ENCODE measurements around the gene UNC5B.

UNC5B gene

GRCh38 chr10:71179382-71179781 lies 33.0 kb upstream of the UNC5B start:
- no peak overlapping the region for H3K27ac ChIP-seq
- H3K4me3 ChIP-seq = no peak overlapping the region
- DNase-seq = no peak
- H3K4me1 ChIP-seq = no peaks in the 10 kb centered on the region
- TF ChIP-seq CTCF (IDR thresholded peaks at IDR 0.05) = no peak
- H3K36me3 ChIP-seq = no peaks in the 10 kb centered on the region
- H3K27me3 ChIP-seq = peaks cover 0 to 3% of the 10 kb centered on the region in 2 donors
- intact Hi-C loops (cut with DNase I; ENCODE audit: low total_unique reads) = no loop called here
- H3K9me3 ChIP-seq = no peaks in the 10 kb centered on the region

GRCh38 chr10:71184421-71184820 lies 27.9 kb upstream of the UNC5B start:
- intact Hi-C loops (cut with DNase I; ENCODE audit: low total_unique reads) = no loop called here
- no peak overlapping the region for H3K4me3 ChIP-seq

GRCh38 chr10:71185209-71185608 lies 27.2 kb upstream of the UNC5B start:
- no peak for TF ChIP-seq CTCF (IDR thresholded peaks at IDR 0.05)
- Histone ChIP-seq H3K4me1 (peaks cover 0 to 17% (median 15%) of the 10 kb centered on the region in 4 donors), H3K4me3 (no peak overlapping the region), H3K27ac (no peak overlapping the region), H3K27me3 (no peaks in the 10 kb centered on the region), H3K9me3 (no peaks in the 10 kb centered on the region), H3K36me3 (no peaks in the 10 kb centered on the region)
- DNase-seq = no peak
- intact Hi-C loops (cut with DNase I; ENCODE audit: low total_unique reads) = no loop called here

More at GRCh38 chr10:71184421-71184820, 27.9 kb upstream of the UNC5B start:
- no peaks in the 10 kb centered on the region for H3K36me3 ChIP-seq
- peaks cover 0 to 17% (median 15%) of the 10 kb centered on the region in 4 donors for H3K4me1 ChIP-seq
- H3K9me3 ChIP-seq = no peaks in the 10 kb centered on the region
- no peak for DNase-seq
- no peak overlapping the region for H3K27ac ChIP-seq
- no peaks in the 10 kb centered on the region for H3K27me3 ChIP-seq
- no peak for TF ChIP-seq CTCF (IDR thresholded peaks at IDR 0.05)

GRCh38 chr10:71187197-71187596 lies 25.2 kb upstream of the UNC5B start:
- H3K36me3 ChIP-seq = no peaks in the 10 kb centered on the region
- no peak overlapping the region for H3K27ac ChIP-seq
- intact Hi-C loops (cut with DNase I; ENCODE audit: low total_unique reads) = no loop called here
- no peaks in the 10 kb centered on the region for H3K9me3 ChIP-seq
- peaks cover 0 to 17% (median 15%) of the 10 kb centered on the region in 4 donors for H3K4me1 ChIP-seq
- H3K27me3 ChIP-seq = peaks cover 0 to 4% of the 10 kb centered on the region in 2 donors
- H3K4me3 ChIP-seq = no peak overlapping the region
- TF ChIP-seq CTCF (IDR thresholded peaks at IDR 0.05) = no peak
- DNase-seq = no peak

- Histone ChIP-seq H3K4me3 (no peak overlapping the region), H3K9me3 (no peaks in the 10 kb centered on the region), H3K27me3 (peaks cover 0 to 4% of the 10 kb centered on the region in 2 donors), H3K36me3 (no peaks in the 10 kb centered on the region), H3K4me1 (peaks cover 0 to 17% (median 15%) of the 10 kb centered on the region in 4 donors), H3K27ac (peak overlapping the region in 1 of 2 donors; percentile 48)
- intact Hi-C loops (cut with DNase I; ENCODE audit: low total_unique reads) = no loop called here
- peak; percentile 57 to 84 for DNase-seq
- TF ChIP-seq CTCF (IDR thresholded peaks at IDR 0.05) = peak in 1 of 2 experiments; percentile 15
These were observed 24.8 kb upstream of the UNC5B start for GRCh38 chr10:71187600-71187999.

DNA sequence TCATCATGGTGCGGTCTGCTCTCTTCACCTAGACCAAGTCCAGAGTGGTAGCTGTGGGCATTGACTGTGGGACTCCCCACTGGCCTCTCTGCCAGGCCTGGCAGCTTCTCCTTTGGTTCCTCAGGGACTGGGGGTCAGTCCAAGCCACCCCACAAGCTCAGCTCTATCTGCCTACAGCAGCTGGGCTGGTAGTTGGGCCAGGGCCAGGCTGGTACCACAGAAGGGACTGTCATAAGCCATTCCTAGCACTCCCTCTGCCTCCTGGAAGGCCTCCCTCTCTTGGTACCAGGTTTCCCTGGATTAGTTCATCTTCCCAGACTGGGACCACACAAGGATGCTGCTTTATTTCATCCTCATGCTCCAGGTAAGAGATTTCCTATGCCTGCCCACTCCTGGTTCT lies 24.2 kb upstream of the UNC5B start:
- intact Hi-C loops (cut with DNase I; ENCODE audit: low total_unique reads) = no loop called here
- Histone ChIP-seq H3K4me3 (no peak overlapping the region), H3K36me3 (no peaks in the 10 kb centered on the region), H3K27ac (peak overlapping the region; percentile 41 to 48), H3K27me3 (peaks cover 0 to 4% of the 10 kb centered on the region in 2 donors), H3K4me1 (peaks cover 0 to 17% (median 15%) of the 10 kb centered on the region in 4 donors), H3K9me3 (no peaks in the 10 kb centered on the region)
- no peak for DNase-seq
- TF ChIP-seq CTCF (IDR thresholded peaks at IDR 0.05) = no peak

All from tibial artery (tissue), 4 donors.